Activated T-cell treated with anti-CD3 and anti-CD28 coated beads for 24 hours (primary cell): ENCODE measurements around the gene FTO.
"Not testable (repeated sequence)": the region's sequence is repeated elsewhere in the genome, so short reads cannot be mapped to it uniquely, and the experiment has no call there.

Source experiments
- DNase-seq: peaks from one replicate; pipeline ENCODE4 v3.0.0-alpha.2; 2020; ENCODE audit warnings: low read depth

The FTO gene

DNA sequence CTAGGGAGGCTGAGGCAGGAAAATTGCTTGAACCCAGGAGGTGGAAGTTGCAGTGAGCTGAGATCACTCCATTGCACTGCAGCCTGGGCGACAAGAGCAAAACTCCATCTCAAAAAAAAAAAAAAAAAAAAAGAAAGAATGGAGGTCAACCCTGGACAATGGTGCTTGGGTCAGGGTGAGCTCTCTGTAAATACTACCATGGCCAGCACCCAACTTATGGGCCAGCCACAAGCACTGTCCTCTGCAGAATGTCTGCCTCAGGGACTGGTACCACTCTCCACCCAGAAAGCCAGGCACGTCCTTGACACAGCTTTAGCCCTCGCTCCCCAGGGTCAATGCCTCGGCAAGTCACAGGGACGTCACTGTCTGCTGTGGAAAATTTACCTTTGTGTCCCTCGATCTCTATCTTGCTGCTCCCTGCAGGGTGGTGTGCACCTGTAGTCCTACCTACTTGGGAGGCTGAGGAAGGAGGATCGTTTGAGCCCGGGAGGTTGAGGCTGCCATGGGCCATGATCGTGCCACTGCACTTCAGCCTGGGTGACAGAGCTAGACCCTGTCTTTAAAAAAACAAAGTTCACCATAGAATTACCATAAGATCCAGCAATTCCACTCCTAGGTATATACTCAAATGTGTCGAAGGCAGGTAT is 459.4 kb downstream of the FTO start:
- no peak for DNase-seq

DNA sequence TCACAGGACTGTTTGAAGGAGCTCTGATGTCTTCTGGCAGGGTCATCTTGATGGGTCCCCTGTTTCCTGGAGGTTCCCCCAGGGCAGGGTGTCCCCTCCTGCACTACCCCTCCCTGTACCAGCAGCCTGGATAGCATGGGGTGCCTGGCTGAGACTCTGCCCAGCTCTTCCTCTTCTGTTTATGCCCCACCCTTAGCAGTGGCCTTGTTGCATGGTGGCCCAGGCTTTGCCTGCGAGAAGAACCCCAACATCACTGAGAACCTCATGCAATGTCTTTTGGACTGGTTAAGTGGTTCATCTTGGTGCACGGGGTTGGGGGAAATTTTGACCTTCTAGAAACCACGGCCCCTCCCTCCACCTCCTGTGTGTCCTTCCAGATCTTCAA is 460.8 kb downstream of the FTO start:
- no peak for DNase-seq

DNA sequence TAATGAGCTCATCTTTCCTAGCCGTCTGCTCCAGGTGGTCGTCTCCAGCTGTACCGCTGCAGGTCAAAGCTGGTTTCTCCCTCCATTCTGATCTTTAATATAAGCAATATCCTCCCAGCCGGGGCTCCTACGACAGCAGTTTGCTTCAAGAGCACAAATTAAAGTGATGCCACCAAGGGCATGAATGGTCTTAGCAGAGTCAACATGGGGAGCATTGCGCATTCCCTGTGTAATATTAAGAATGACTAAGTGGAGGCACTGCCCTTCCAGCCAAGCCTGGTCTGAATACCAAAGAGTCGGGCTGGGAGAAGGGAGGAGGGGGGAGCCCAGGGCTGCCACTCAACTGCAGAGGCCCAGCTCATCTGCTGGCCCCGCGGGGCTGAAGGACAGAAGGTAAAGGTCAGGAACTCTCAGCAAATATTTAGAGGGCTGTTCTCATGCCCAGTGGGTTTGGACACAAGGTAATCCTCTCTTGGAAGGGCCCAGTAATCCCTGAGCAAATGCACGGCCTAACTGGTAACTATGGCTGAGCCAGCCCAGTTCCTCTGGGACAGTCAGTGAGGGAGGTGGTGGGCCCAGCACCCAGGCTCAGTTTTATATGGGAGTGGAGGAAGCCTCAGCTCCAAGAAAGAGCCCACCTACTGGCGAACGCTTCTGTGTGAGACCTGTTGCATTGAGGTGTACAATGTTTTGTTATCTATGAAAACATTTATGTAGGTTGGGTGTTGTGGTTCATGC is 461.4 kb downstream of the FTO start:
- no peak for DNase-seq

DNA sequence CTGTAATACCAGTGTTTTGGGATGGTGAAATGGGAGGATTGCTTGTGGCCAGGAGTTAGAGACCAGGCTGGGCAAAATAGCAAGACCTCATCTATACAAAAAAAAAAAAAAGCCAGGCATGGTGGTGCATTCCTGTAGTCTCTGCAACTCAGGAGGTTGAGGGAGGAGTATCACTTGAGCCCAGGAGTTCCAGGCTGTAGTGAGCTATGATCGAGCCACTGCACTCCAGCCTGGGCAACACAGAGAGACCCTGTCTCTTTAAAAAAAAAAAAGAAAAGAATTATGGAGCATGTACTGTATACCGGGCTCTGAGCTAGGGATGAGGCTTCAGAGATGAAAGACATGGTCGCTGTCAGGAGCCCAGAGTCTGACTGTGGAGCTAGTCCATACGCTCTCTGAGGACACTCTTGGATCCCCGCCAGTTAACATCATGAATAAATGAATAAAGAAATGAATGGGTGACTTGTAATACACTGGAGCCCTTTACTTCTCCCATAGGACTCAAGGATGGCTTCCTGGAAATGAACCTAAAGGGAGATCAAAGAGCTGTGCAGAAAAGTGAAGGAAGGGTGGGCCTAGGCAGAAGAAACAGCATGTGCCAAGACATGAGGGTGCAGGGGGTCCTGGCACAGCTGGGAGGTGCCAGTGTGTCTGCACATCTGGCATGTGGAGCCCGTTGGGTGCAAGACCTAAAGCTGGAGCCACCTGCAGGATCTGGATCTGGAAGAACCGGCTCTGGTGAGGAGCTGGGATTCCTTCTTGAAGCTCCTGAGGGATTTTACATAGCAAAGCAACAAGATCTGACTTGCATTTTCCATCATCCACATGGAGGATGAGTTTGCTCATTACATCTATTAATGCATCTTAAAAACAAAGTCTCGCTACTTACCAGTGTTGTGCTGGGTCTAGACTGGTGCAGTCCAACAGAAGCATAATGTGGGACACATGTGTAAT is 462.2 kb downstream of the FTO start:
- no peak for DNase-seq

DNA sequence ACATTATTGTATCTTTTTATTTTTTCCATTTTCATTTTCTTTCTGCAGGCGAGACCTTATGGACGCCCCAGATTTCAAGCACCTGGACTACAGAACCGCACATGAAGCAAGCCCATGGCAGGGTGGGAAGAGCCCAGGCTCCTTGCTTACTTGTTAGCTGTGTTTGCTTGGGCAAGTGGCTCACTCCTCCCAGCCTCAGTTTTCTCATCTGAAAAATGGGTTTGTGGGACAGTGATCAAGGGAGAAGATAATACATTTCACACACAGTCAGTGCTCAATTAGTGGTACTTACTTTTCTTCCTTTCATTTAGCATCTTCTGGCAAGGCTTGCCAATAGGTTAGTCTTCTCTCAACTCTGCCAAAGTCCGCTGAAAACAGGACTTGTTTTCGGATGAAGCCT is 465.2 kb downstream of the FTO start:
- DNase-seq = no peak

DNA sequence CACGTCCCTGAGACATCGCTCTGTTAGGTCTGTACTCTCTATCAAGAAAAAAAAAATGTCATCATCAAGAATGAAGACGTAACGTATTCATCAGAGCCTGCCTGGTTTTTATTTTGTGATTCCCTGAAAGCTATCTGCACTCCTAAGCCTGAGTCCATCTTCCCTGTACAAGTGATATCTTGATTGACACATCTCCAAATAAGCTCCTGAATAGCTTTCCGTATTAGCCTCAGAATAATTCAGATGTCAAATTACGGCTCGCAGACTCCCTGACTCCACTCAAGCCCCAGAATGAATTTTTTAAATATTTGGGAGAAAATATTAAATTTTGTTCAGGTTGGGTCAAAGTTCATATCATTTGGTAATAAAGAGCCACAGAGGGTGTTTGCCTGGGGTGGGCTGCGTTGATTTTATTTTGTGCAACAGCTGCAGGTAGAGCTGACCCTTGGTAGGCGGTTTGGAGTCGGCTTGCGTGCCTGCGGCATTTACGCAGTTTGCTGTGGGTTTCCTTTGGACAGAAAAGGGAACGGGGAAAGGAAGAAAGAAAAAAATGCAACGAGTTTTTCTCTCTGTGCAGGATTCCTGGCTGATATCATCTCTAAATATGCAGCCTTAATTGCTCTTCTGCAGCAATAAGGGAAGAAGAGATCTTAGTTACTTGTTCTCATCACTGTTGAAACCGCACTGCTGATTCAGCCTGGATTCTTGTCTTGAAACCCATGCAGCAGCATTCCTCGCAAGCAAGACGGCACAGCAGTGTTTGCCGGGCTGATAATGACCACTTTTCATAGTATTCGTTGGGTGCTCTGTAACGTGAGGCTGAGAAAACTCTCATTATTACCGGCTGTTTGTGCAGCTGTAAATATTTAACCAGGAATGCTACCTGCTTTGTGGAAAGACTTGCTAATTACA is 467.9 kb downstream of the FTO start:
- DNase-seq = no peak

DNA sequence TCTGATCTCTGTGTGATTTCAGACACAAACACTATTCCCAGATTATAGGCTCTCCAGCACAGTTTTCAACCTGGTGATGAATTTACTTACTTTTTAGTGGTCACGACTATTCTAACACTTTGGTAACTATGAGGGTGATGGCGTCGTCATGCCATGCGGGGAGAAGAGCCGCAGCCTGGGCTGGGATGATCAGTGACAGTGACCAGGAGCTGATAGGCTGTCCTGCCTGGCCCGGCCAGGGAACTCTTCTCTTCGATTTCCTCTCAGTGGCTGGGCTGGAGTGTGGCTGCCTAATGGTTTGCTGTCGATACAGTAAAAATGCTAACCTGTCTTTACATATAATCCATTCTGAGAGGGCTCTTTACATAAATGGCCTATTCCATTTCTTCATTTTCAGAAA is 469.5 kb downstream of the FTO start:
- DNase-seq = no peak

GRCh38 chr16:54174201-54174600 is 470.2 kb downstream of the FTO start:
- DNase-seq = no peak

- DNase-seq = no peak
Measured at GRCh38 chr16:54174750-54175149, 470.8 kb downstream of the FTO start.

- DNase-seq = no peak
Measured at GRCh38 chr16:54175169-54175551, 471.2 kb downstream of the FTO start.

- DNase-seq = no peak
Measured at GRCh38 chr16:54175552-54176375, 471.8 kb downstream of the FTO start.

DNA sequence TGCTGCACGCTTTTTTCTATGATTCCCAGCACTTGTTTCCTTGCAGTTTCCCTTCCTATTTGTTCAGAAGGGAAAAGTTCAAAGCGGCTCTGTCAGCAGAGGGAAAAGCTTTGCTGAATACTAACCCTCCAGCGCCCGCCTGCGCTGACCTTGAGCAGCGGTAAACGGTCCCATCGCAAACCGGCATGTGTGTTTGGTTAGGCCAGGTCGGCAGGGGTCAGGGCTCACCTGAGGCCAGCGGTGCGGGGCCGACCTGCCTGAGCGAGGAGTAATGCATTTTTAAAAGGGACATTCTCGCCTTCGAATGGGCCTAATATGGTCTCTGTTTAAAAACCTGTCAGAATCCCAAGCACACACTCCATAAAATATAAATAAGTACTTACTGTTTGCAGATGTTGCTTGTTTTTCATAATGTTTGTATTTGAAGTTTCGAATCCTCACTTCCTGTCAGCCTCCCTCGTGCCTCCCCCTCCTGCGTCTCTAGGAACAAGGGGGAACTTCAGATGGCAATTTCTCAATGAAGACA is 472.5 kb downstream of the FTO start:
- no peak for DNase-seq

GRCh38 chr16:54177052-54177861 is 473.3 kb downstream of the FTO start:
- DNase-seq = no peak

DNA sequence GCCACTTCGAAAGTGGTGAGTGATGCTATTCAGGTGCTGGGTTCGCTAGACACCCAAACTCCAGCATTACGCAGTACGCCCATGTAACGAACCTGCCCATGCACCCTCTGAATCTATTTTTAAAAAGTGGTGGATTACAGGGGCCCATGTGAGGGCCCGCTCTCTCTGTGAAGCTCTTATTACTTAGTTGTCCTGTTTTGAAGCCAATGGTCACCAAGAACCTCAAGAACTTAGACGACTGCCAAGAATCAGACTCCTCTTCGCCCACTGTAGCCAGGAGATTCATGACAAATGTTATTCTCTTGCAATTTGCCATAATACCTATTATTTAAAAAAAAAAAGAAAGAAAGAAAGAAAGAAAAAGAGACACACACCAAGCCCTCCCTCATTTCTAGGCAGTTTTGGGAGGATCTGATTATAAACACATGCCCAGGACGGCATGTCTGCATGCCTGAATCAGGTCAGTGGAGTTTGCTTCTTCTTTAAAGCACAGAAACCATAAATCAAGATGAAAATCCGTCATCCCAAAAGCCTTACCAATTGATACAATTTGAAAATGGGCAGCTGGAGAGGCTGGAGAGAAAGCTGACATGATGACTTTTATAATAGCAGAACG is 474.0 kb downstream of the FTO start:
- DNase-seq = no peak

DNA sequence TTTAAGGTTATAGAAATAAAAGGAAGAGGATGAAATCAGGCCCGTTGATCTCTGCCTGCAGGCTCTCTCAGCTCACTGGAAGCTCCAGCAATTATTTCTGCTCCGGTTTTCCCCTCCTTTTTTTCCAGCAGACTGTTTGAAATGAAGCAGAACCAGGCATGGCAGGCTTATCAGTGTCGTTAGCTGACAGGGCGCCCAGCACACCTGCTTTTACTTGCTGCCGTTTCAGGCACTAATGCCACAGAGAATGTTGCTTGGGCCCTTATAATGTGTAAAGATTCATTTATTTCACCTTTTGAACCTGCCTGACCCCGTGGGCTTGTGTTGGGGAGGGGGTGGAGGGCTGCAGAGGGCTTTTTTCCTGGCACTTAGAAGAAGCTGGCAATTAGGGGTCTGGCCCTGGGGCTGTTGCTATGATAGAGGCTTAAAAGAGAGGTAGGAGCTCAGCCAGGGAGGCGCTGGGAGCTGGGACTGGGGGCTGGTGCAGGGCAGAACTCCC is 474.6 kb downstream of the FTO start:
- no peak for DNase-seq

DNA sequence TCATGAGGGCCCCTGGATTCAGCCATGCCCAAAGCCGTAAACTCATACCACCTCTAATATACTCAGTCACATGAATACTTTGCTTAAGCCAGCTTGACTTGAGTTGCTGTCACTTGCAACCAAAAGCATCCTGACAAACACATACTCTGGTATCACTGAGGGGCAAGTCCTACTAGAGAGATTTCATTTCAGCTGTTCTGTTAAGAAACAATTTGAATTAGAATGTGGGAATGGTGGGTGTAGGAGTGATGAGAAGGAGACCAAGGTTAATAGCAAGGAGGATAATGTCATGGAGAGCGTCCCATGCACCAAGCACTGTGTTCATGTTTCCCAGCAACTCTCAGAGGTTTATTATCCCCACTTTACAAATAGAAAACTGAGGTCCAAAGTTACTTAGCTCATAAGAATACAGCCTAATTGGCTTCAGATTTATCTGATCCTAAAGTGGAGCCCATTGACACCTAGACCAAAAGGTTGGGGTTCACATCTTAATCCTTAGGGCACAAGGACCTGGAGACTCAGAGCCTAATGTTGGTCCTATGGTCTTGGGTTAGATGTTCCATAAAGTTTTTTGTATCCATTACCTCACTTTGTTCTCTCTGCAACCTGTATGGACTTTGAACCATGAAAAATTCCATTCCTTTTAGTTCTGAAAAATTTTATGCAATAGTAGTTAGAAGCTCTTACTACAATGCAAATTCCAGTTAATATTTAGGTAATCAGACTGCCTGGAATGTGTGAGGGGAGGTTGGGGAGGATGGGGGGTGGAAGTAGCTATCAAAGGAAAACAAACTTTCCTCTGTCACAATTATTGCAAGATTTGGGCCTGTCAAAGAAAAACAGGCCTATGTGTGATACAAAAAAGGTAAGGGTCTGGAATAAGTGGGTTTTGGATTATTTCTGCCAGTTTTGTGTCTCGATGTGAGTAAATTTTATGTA is 476.7 kb downstream of the FTO start:
- no peak for DNase-seq

- DNase-seq = not testable (repeated sequence)
Measured at GRCh38 chr16:54181683-54182329, 477.9 kb downstream of the FTO start.
